Stimulated activated CD8-positive, alpha-beta memory T cell treated with anti-CD3 and anti-CD28 coated beads, Interleukin-12 subunit alpha, Interleukin-12 subunit beta, amount 100 ng/mL, for 24 hours (primary cell): ENCODE results near the gene POU3F1.

Experiments
- DNase-seq: peaks from one replicate; pipeline ENCODE4 v3.0.0-alpha.2; 2020; ENCODE audit errors: extremely low read depth

POU3F1 gene

GRCh38 chr1:38028105-38028591 lies 18.4 kb downstream of the POU3F1 start:
- peak; percentile 53 for DNase-seq

- no peak for DNase-seq
Observed at GRCh38 chr1:38027201-38028104, 19.1 kb downstream of the POU3F1 start.

GRCh38 chr1:38026592-38027200 lies 19.9 kb downstream of the POU3F1 start:
- DNase-seq, result no peak

- no peak for DNase-seq
Observed at GRCh38 chr1:38025664-38026063, 20.9 kb downstream of the POU3F1 start.

- no peak for DNase-seq
Observed at GRCh38 chr1:38025233-38025632, 21.4 kb downstream of the POU3F1 start.

GRCh38 chr1:38022810-38023209 lies 23.8 kb downstream of the POU3F1 start:
- DNase-seq, result no peak

GRCh38 chr1:38021969-38022368 lies 24.6 kb downstream of the POU3F1 start:
- DNase-seq, result no peak

GRCh38 chr1:38020396-38020795 lies 26.2 kb downstream of the POU3F1 start:
- no peak for DNase-seq

GRCh38 chr1:38018864-38019343 lies 27.7 kb downstream of the POU3F1 start:
- DNase-seq, result no peak

GRCh38 chr1:38015978-38016725 lies 30.4 kb downstream of the POU3F1 start:
- DNase-seq, result no peak

GRCh38 chr1:38014724-38015424 lies 31.7 kb downstream of the POU3F1 start:
- no peak for DNase-seq

GRCh38 chr1:38014171-38014570 lies 32.4 kb downstream of the POU3F1 start:
- DNase-seq, result no peak

GRCh38 chr1:38013227-38013622 lies 33.4 kb downstream of the POU3F1 start:
- no peak for DNase-seq

- peak; percentile 70 for DNase-seq
Observed at GRCh38 chr1:38012363-38013226, 34.0 kb downstream of the POU3F1 start, which contains the start of gene UTP11. Gene UTP11, plus strand, starts transcription at chr1:38012734. Its CDS starts 69 bp downstream, at chr1:38012803.

- DNase-seq, result no peak
Observed at GRCh38 chr1:38009841-38010180, 36.8 kb downstream of the POU3F1 start.

- DNase-seq, result no peak
Observed at GRCh38 chr1:38009088-38009840, 37.3 kb downstream of the POU3F1 start.

GRCh38 chr1:38006008-38006828 lies 40.4 kb downstream of the POU3F1 start:
- DNase-seq, result no peak

- no peak for DNase-seq
Observed at GRCh38 chr1:38005195-38006007, 41.2 kb downstream of the POU3F1 start, which contains the start of gene FHL3. Gene FHL3, minus strand, starts transcription at chr1:38005514. Its CDS starts 6,102 bp downstream, at chr1:37999412.
